Measurements from ENCODE around the gene SLC22A4. TPM values are rescaled to one million over a fixed set of nuclear protein-coding genes. Genes with fewer than 3 reads are reported as not detected.

SLC22A4 gene
- total and polyA plus RNA-seq, 2 of the 8 experiments (the other 6 are each of a cell fraction or from before 2014, with no cell fraction given): 0.45 to 0.60 TPM

DNA sequence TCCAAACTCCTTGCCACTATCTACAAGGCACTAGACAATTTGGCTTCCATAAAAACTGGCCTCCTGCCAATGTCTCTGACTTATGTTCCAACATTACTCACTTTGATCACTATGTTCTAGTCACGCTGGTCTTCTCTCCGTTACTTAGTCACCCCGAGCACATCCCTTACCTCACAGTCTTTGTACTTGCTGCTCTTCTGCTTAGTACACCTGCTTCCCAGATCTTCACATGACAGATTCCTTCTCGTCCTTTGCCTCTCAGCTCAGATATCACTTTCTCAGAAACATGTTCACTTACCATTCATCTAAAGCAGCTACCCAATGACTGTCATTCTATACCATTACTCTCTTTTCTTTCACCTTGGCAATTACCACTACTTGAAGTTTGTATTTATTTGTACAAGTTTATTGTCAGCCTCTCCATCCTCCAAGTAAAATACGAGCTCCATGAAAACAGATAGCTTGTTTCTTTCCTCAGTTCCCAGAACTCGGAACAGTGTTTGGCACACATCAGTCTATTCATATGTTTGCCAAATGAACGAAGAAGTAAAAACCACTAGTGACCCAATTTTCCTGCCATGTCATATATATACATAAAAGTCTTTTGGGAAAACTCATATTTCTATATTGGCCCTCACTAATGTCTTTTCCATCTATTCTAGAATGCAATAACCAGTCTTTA, 69.4 kb downstream of the SLC22A4 start:
- Histone ChIP-seq H3K9ac (replicated peaks in 1 of 4; ENCODE audit: extremely low read depth in 1 of 4, low read depth in 3 of 4, low read length in 3 of 4) (no peak overlapping the region), H2BK20ac (ENCODE audit: low read length) (no peak overlapping the region), H3K18ac (ENCODE audit: extremely low read depth, low read length) (no peak overlapping the region), H2BK120ac (replicated peaks; ENCODE audit: low read depth, low read length) (no peak overlapping the region), H2AFZ (ENCODE audit: low read length) (no peak overlapping the region), H4K5ac (ENCODE audit: insufficient read length, low read depth, low read length) (no peak overlapping the region), H3K79me2 (ENCODE audit: control insufficient read depth in 1 of 2, insufficient read depth in 2 of 2, low read length in 2 of 2) (no peaks in the 10 kb centered on the region), H3K23ac (ENCODE audit: insufficient read length) (no peak overlapping the region), H3K4me3 (ENCODE audit: extremely low read depth in 1 of 4, insufficient read depth in 2 of 4, low read depth in 3 of 4, low read length in 4 of 4) (no peak overlapping the region), H3K14ac (ENCODE audit: insufficient read length) (no peak overlapping the region), H2BK12ac (ENCODE audit: low read depth, low read length) (no peak overlapping the region), H2BK15ac (ENCODE audit: low read length) (no peak overlapping the region), H3K4me2 (ENCODE audit: insufficient read depth in 1 of 2, low read depth in 2 of 2, low read length in 2 of 2) (no peak overlapping the region), H3K79me1 (ENCODE audit: low read depth, low read length) (no peaks in the 10 kb centered on the region; the same call in 1 of the 2 replicates), H3K27me3 (replicated peaks in 1 of 4; ENCODE audit: control insufficient read depth in 3 of 4, extremely low read depth in 1 of 4, insufficient read depth in 3 of 4, low read length in 3 of 4) (no peaks in the 10 kb centered on the region), H2AK5ac (ENCODE audit: low read depth, low read length) (no peak overlapping the region), H4K8ac (ENCODE audit: extremely low read depth, insufficient read depth, low read length) (no peak overlapping the region), H3K36me3 (ENCODE audit: control insufficient read depth in 2 of 4, insufficient read depth in 4 of 4, low read length in 3 of 4) (no peaks in the 10 kb centered on the region), H3K4ac (replicated peaks; ENCODE audit: insufficient read length, low read depth, low read length) (no peak overlapping the region), H4K91ac (replicated peaks; ENCODE audit: insufficient read length, low read length) (no peak overlapping the region), H2BK5ac (ENCODE audit: low read depth, low read length) (no peak overlapping the region), H3K56ac (replicated peaks; ENCODE audit: insufficient read length, low read depth, low read length) (no peak overlapping the region), H3K27ac (ENCODE audit: low read depth, low read length) (no peak overlapping the region), H3K4me1 (replicated peaks in 1 of 4; ENCODE audit: control insufficient read depth in 3 of 4, insufficient read depth in 4 of 4, low read length in 3 of 4) (no peaks in the 10 kb centered on the region), H3K9me3 (ENCODE audit: insufficient read depth in 2 of 2, low read depth in 1 of 2, low read length in 1 of 2) (no peaks in the 10 kb centered on the region), H3K23me2 (ENCODE audit: low read depth, low read length) (no peaks in the 10 kb centered on the region), H4K20me1 (replicated peaks in 1 of 2; ENCODE audit: control insufficient read depth in 1 of 2, insufficient read depth in 2 of 2, low read length in 2 of 2) (no peaks in the 10 kb centered on the region)
- CTCF ChIA-PET (ENCODE audit: partially characterized antibody): interaction anchor here (0.8 kb wide), 1 partner anchor 47 kb away, joined by 3 read pairs; no protein-coding TSS in a partner anchor
- POLR2A ChIA-PET (ENCODE audit: partially characterized antibody): interaction anchor here (0.9 kb wide), 1 partner anchor 13 kb away, joined by 3 read pairs; no protein-coding TSS in a partner anchor
- 83% methylated on average over 7 of the region's 7 CpGs; no CpG with 5 or more reads in 1 of the 2 experiments for WGBS, 2 experiments (ENCODE audit: extremely low coverage in 1 of 2, insufficient coverage in 1 of 2, insufficient read length in 1 of 2, insufficient replicate concordance in 2 of 2, low coverage in 1 of 2, low lambda C conversion rate in 2 of 2, missing lambda C conversion rate in 1 of 2)
- DNase-seq (ENCODE audit: low read depth in 1 of 2, low spot score in 2 of 2) (no peak), FAIRE-seq (no peak)
- no peak for TF ChIP-seq CTCF (IDR thresholded peaks at IDR 0.05; ENCODE audit: control extremely low read depth in 1 of 3, insufficient read depth in 1 of 3, low read depth in 1 of 3, low read length in 3 of 3)
- no peak for TF ChIP-seq BACH1 (IDR thresholded peaks at IDR 0.05; ENCODE audit: low read length)
- TF ChIP-seq CHD1 (IDR thresholded peaks at IDR 0.05; ENCODE audit: low read depth, low read length): no peak
- TF ChIP-seq USF2 (IDR thresholded peaks at IDR 0.05; ENCODE audit: low read length): no peak
- TF ChIP-seq YY1 (IDR thresholded peaks at IDR 0.05; ENCODE audit: low read depth, low read length): no peak
- TF ChIP-seq KDM4A (IDR thresholded peaks at IDR 0.05; ENCODE audit: low read depth, low read length, severe bottlenecking): no peak
- no peak for TF ChIP-seq GABPA (IDR thresholded peaks at IDR 0.05; ENCODE audit: borderline replicate concordance, insufficient read depth, low read length)
- TF ChIP-seq BRCA1 (IDR thresholded peaks at IDR 0.05; ENCODE audit: low read depth, low read length): no peak
- TF ChIP-seq SIN3A (conservative IDR thresholded peaks at IDR 0.05 in 1 of 2, IDR thresholded peaks at IDR 0.05 in 1 of 2; ENCODE audit: low read depth in 1 of 2, low read length in 2 of 2): no peak

All from H1 (cell line).